ENCODE measurements around the gene OTUD5.
A peak's percentile ranks its signal among the peaks of the same experiment; 100 is the strongest.
"Not testable (repeated sequence)": the region's sequence is repeated elsewhere in the genome, so short reads cannot be mapped to it uniquely, and the experiment has no call there.

OTUD5 gene, protein sequence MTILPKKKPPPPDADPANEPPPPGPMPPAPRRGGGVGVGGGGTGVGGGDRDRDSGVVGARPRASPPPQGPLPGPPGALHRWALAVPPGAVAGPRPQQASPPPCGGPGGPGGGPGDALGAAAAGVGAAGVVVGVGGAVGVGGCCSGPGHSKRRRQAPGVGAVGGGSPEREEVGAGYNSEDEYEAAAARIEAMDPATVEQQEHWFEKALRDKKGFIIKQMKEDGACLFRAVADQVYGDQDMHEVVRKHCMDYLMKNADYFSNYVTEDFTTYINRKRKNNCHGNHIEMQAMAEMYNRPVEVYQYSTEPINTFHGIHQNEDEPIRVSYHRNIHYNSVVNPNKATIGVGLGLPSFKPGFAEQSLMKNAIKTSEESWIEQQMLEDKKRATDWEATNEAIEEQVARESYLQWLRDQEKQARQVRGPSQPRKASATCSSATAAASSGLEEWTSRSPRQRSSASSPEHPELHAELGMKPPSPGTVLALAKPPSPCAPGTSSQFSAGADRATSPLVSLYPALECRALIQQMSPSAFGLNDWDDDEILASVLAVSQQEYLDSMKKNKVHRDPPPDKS

DNA sequence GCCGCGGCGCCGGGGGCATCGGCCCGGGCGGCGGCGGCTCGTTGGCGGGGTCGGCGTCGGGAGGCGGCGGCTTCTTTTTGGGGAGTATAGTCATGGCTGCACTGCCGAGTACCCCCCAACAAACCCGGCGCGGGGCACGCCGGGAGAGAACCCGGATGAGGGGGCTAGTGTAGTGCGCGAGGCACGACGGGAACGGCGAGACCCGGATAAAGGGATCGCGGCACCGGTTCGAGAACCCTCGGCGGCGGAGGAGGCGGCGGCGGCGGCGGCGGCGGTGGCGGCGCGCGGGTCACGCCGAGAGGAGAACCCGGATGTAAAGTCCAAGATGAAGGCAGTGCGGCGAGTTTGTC is at the start of gene OTUD5:
Gene OTUD5 (minus strand): TSS at position 131 of the 350 bp plus-strand sequence. CDS start 37 bp downstream, at position 94.
- peak; percentile 49 to 53 (median 52) for DNase-seq (ENCODE audit: low read depth in 3 of 3)

DNA sequence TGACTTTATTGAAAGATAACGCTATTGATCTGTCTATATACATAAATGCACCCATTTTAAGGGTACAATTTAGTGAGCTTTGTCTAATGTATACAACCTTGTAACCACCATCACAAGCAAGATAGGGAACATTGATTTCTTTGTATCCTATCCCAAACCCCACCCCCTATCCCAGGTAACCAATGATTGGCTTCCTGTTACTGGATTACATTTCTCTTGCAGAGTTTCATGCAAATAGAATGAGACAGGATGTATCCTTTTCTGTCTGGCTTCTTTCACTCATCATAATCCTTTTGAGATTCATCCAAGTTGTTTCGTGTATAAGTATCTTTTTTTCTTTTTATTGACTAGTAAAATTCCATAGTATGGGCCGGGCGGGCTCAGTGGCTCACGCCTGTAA is 46.3 kb upstream of the OTUD5 start:
- DNase-seq (ENCODE audit: low read depth in 3 of 3): no peak

- DNase-seq (ENCODE audit: low read depth in 3 of 3): peak; percentile 43 to 65 (median 48)
Observed at GRCh38 chrX:49002091-49002935, 44.9 kb upstream of the OTUD5 start, which contains the start of gene GRIPAP1. Gene GRIPAP1 (minus strand): TSS chrX:49002264. CDS start chrX:49002229, 35 bp downstream.

DNA sequence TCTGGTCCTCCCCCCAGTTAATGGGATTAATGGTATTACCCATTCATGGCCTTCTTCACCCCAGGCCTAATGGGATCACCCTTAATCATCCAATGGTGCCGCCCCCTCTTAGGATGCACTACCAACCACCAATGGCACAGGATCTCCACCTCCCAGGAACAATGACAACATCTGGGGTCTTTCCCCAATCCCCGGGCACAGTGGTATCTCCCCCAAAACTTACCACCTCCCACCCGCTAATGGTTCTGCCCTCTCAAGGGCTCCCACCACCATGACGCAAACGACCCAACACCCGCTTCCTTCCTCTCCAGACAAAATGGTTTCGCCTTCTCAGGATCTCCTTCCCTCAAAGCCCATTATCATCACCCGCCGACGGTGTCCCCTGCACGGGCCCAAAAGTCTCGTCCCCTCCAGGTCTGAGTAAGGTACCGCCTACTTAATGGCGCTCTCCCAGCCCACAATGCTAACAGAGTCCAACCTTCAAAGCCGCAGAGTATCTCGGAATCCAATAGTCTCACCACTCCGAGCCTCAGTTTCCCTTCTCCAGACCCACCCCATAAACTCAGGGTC is 44.2 kb upstream of the OTUD5 start:
- peak in 1 of 3 experiments; percentile 18 for DNase-seq (ENCODE audit: low read depth in 3 of 3)

- DNase-seq (ENCODE audit: low read depth in 3 of 3): no peak
Observed at GRCh38 chrX:49000636-49001035, 43.2 kb upstream of the OTUD5 start.

DNA sequence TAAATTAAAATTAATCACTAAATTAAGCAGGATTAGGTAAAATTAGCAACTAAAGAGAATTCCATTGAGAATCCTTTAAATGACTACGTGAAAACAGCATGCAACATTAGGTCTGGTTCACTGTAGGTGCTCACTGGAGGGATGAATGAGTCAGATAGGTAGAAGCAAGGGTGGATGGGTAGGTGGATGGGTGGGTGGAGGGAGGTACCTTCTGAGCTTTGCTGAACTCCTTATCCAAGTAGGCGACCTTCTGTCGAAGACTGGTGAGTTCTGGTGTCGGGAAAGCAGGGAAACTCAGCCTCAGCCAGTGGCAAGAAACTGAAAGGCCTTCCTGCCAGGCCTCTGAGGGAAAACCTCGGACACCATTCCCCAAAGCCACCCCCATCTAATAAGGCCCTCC is 41.6 kb upstream of the OTUD5 start:
- DNase-seq (ENCODE audit: low read depth in 3 of 3): no peak

- no peak for DNase-seq (ENCODE audit: low read depth in 3 of 3)
Observed at GRCh38 chrX:48998391-48998790, 41.0 kb upstream of the OTUD5 start.

- no peak for DNase-seq (ENCODE audit: low read depth in 3 of 3)
Observed at GRCh38 chrX:48997865-48998264, 40.5 kb upstream of the OTUD5 start.

DNA sequence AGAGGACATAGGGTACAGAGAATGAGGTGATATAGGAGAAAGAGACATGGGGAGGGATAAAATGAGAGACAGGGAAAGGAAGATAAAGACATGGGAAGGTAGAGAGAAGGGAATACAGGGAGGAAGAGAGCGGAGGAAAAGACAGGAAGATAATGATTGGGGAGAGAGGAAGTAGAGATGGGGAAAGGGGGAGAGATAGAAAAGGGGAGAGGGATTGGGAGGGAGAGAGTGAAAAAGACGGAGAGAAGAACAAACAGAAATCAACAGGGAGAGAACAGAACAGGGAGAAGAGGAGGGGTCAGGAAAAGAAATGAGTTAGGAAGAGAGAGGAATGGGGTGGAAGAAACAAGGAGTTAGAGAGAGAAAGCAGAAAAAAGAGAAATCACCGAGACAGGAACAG is 40.0 kb upstream of the OTUD5 start:
- DNase-seq (ENCODE audit: low read depth in 3 of 3): no peak

GRCh38 chrX:48996969-48997368 is 39.6 kb upstream of the OTUD5 start:
- no peak for DNase-seq (ENCODE audit: low read depth in 3 of 3)

GRCh38 chrX:48992341-48992740 is 34.9 kb upstream of the OTUD5 start:
- no peak for DNase-seq (ENCODE audit: low read depth in 3 of 3)

GRCh38 chrX:48989483-48989882 is 32.1 kb upstream of the OTUD5 start:
- DNase-seq (ENCODE audit: low read depth in 3 of 3): no peak

- no peak for DNase-seq (ENCODE audit: low read depth in 3 of 3)
Observed at GRCh38 chrX:48983896-48984295, 26.5 kb upstream of the OTUD5 start.

DNA sequence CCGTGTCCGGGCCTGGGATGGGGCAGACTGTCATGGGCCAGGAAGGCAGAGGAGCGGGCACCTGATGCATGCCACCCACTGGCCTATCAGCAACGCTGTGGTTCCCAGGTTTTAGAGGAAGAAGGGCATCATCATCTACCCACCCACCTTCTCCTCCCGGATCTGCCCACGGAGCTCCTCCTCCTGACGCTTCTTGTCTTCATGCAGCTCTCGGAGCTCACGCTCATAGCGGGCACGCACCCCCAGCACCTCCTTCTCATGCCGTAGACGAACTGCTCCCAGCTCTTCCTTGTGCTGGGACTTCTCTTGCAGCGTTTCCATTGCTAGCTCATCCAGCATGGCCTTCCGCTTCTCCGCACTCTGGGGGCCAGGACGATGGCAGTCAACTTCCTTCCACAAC is 25.7 kb upstream of the OTUD5 start:
- no peak for DNase-seq (ENCODE audit: low read depth in 3 of 3)

- DNase-seq (ENCODE audit: low read depth in 3 of 3): no peak
Observed at GRCh38 chrX:48981178-48981577, 23.8 kb upstream of the OTUD5 start.

- not testable (repeated sequence) for DNase-seq (ENCODE audit: low read depth in 3 of 3)
Observed at GRCh38 chrX:48980341-48980740, 22.9 kb upstream of the OTUD5 start.

DNA sequence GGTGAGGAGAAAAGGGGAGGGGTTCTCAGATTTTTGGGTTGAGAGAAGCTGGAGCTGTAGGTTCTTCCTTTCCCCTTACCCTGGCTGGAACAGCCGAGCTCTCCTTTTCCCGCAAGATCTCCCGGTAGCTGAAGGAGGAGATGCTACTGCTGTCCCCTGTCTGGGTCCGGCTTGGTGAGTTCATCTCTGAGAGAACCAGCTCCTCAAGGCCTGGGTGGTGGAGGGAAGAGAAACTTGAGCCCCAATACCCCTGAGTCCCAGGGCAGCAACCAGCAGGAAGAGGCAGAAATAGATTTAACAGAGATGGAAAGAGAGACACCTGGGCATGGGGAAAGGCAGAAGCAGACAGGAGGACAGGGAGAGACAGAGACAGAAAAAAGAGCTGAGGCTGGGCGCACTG is 20.8 kb upstream of the OTUD5 start:
- no peak for DNase-seq (ENCODE audit: low read depth in 3 of 3)

GRCh38 chrX:48976086-48976485 is 18.7 kb upstream of the OTUD5 start:
- DNase-seq (ENCODE audit: low read depth in 3 of 3): no peak

DNA sequence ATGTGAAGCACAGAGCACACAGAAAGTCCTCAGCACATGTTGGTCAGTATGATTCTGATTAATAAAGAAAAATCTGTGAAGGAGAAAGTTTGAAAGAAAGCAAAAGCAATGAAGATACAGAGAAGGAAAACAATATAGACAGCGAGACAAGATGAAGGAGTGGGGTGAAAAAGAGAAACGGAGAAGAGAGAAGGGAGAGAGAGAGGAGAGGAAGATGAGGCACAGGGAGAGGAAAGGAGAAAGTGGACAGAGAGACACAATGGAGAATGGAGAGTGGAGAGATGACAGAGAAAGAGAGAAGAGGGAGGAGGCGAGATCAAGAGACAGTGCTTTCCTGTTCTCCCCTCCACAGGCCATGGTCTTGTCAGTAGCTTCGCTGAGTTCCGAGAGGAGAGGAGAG is 18.1 kb upstream of the OTUD5 start:
- DNase-seq (ENCODE audit: low read depth in 3 of 3): no peak

DNA sequence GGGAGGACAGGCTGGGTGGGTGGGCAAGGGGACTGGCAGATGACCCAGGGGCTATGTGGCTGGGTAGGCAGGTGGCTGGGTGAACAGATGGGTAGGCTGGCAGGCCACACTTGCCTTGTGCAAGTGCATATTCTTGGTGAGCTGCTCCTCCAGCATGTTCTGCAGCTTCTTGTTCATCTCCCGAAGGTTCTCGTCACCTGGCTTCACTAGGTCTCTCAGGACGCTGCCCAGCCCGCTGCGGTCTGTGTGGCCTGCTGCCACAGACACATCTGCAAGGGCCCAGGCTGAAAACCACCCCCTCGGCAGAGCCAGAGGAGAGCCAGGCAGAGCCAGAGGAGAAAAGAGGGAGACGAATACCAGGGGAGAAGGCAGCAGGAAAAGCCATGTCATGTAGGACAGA is 17.6 kb upstream of the OTUD5 start:
- DNase-seq (ENCODE audit: low read depth in 3 of 3): no peak

GRCh38 chrX:48974574-48974973 is 17.2 kb upstream of the OTUD5 start:
- no peak for DNase-seq (ENCODE audit: low read depth in 3 of 3)

DNA sequence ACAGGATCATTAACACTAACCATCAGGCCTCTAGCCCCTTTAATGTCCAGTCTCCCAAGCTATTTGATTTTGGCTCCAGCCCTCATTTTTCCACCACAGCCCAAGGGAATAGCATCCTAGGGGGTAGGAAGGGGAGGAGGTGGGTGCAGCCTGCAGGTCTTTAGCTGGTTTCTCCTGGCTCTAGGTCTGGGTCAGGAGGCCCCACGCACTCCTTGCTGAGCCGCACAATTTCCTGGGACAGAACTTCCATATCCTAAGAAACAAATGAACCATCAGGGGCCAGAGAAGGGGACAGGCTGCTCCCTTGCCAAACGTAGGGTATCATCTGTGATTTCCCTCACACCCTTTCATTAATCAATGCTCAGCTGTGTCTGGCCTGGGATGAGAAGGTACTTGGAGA is 16.6 kb upstream of the OTUD5 start:
- DNase-seq (ENCODE audit: low read depth in 3 of 3): no peak
